Panc1 (cell line): ENCODE results near the gene PAK4. TPM values are rescaled to one million over a fixed set of nuclear protein-coding genes. Genes with fewer than 3 reads are reported as not detected.

Experiments used
- ATAC-seq: fragments of 200-7000 bp; cut with Tn5 transposase; 2 replicates; pipeline ENCODE4 v1.9.1; 2020; ENCODE audit warnings: mild to moderate bottlenecking, moderate library complexity
- BruUV-seq: library from RNA; stranded (reverse); fragments of 400-500 nt; replicated peaks from 2 replicates; lab custom pipeline; 2021; lab: Mats Ljungman, UMichigan
- CTCF ChIA-PET: fragments of 300-600 bp; sonication (Branson Sonifier 250); formaldehyde crosslinking; loops from one replicate; lab custom pipeline; 2022; ENCODE audit warnings: antibody characterized with exemption; lab: Charles Lee
- POLR2A ChIA-PET: fragments of 300-600 bp; sonication (Branson Sonifier 250); formaldehyde crosslinking; loops from one replicate; lab custom pipeline; 2022; ENCODE audit warnings: antibody characterized with exemption; lab: Charles Lee
- DNase-seq: peaks from one replicate; pipeline ENCODE4 v3.0.0-alpha.2; 2010; ENCODE audit warnings: low read depth, low spot score
- H3K27ac ChIP-seq: 2 replicates; pipeline ENCODE4 v1.5.1; 2011; ENCODE audit warnings: mild to moderate bottlenecking, low read length, inconsistent platforms
- H3K27me3 ChIP-seq: fragments of 200-500 bp; sonication (Bioruptor generic); 2 replicates; pipeline ENCODE4 v1.6.0; 2014; ENCODE audit warnings: low read length, inconsistent platforms; ENCODE audit not compliant: control insufficient read depth, insufficient read depth
- H3K36me3 ChIP-seq: fragments of 200-500 bp; sonication (Bioruptor generic); 2 replicates; pipeline ENCODE4 v1.5.1; 2014; ENCODE audit warnings: inconsistent platforms, mild to moderate bottlenecking, low read length, moderate library complexity; ENCODE audit not compliant: control insufficient read depth, insufficient read depth
- H3K4me1 ChIP-seq: 2 replicates; pipeline ENCODE4 v1.5.1; 2011; ENCODE audit warnings: inconsistent platforms, mild to moderate bottlenecking, low read length, moderate library complexity; ENCODE audit not compliant: control insufficient read depth, insufficient read depth
- H3K4me3 ChIP-seq, 2 experiments: 2 replicates each; pipeline ENCODE4 v1.5.1; 2011 to 2012; ENCODE audit warnings: low read depth in 2 of 2, low read length in 2 of 2, mild to moderate bottlenecking in 2 of 2, inconsistent platforms in 1 of 2, moderate library complexity in 1 of 2
- H3K9me3 ChIP-seq: fragments of 200-500 bp; sonication (Bioruptor generic); 2 replicates; pipeline ENCODE4 v1.5.1; 2014; ENCODE audit warnings: low read depth, mild to moderate bottlenecking, inconsistent platforms, low read length, moderate library complexity; ENCODE audit not compliant: control insufficient read depth, insufficient read depth
- CTCF ChIP-seq: fragments of 450-650 bp; IDR thresholded peaks from 2 replicates; pipeline ENCODE4 v1.5.1; 2017; ENCODE audit warnings: mild to moderate bottlenecking
- POLR2AphosphoS5 ChIP-seq: IDR thresholded peaks from 2 replicates; pipeline ENCODE4 v1.6.1; 2012; ENCODE audit warnings: mild to moderate bottlenecking, low read depth, low read length, moderate library complexity
- REST ChIP-seq, 2 experiments: IDR thresholded peaks; 2 replicates each; pipeline ENCODE4 v1.6.1; 2011 to 2012; ENCODE audit warnings: low read depth in 2 of 2, control low read depth in 1 of 2, low read length in 1 of 2, mild to moderate bottlenecking in 1 of 2, moderate library complexity in 1 of 2; ENCODE audit not compliant: insufficient read depth in 1 of 2
- SIN3A ChIP-seq: IDR thresholded peaks from 2 replicates; pipeline ENCODE4 v1.6.1; 2012; ENCODE audit warnings: low read depth, mild to moderate bottlenecking, low read length, moderate library complexity, borderline replicate concordance; ENCODE audit not compliant: insufficient read depth
- TCF7L2 ChIP-seq: IDR thresholded peaks from 2 replicates; pipeline ENCODE4 v1.6.1; 2011; ENCODE audit warnings: mild to moderate bottlenecking, low read depth, low read length, inconsistent platforms
- in situ Hi-C: cut with HindIII; loops from 2 replicates; pipeline ENCODE4 v1.10.0; 2016; ENCODE audit warnings: low sequenced_read_pairs, low pct_unique_long_range_greater_than_20kb
- intact Hi-C: fragments of 100-400 bp; cut with micrococcal nuclease; formaldehyde crosslinking; loops from one replicate; pipeline ENCODE4 v1.10.0; 2022; ENCODE audit not compliant: unreplicated experiment
- total RNA-seq: library from RNA; stranded (reverse); gene quantifications from one replicate; pipeline ENCODE4 v1.2.1, GENCODE V29; 2021; ENCODE audit not compliant: unreplicated experiment

PAK4 gene
- total RNA-seq, 1 experiment from 2014 or later, result 311 TPM

DNA sequence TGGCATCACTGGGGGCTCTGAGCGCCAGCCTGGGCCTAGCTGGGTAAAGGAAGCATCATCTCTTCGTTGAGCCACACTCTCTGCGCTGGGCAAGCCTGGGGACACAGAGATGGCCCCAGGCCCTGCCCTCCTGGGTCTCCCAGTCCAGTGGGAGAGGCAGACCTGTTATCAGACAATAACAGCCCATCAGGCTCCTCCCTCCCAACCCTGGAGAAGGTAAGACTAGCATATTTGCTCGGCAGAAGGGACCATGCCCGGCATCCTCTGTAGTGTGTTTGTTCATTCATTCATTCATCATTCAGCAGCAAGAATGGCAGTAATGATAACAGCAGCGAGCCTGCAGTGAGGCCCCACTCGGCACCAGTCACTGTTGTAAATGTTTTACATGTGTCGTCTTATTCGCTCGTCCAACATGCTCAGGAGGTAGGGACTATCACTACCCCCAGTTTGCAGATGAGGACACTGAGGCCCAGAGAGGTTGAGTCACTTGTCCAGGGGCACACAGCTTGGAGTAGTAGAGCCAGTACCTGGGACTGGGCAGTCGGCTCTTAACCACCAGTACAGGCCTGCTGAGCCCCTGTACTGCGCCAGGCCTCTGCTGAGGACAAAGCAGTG, 33.2 kb downstream of the PAK4 start:
- POLR2A ChIA-PET, result no interaction called here
- BruUV-seq, result no TSS peak

GRCh38 chr19:39160523-39160861, 34.9 kb downstream of the PAK4 start:
- intact Hi-C loops (no loop called here), in situ Hi-C loops (no loop called here)
- no peaks in the 10 kb centered on the region for H3K36me3 ChIP-seq
- H3K9me3 ChIP-seq, result no peaks in the 10 kb centered on the region
- no peak for DNase-seq
- no TSS peak for BruUV-seq
- POLR2A ChIA-PET, result no interaction called here
- peak; percentile 43 for ATAC-seq
- H3K4me3 ChIP-seq, result no peak overlapping the region
- peaks cover 48% of the 10 kb centered on the region for H3K4me1 ChIP-seq
- no peak for TF ChIP-seq POLR2AphosphoS5
- TF ChIP-seq TCF7L2, result no peak
- no peak for TF ChIP-seq REST (IDR thresholded peaks at IDR 0.05; ENCODE audit: insufficient read depth in 1 of 2, low read depth in 2 of 2, low read length in 1 of 2)
- H3K27ac ChIP-seq, result no peak overlapping the region
- no peaks in the 10 kb centered on the region for H3K27me3 ChIP-seq
- CTCF ChIA-PET, result no interaction called here

More for the DNA sequence above, 33.2 kb downstream of the PAK4 start:
- Histone ChIP-seq H3K36me3 (no peaks in the 10 kb centered on the region), H3K4me3 (no peak overlapping the region), H3K9me3 (no peaks in the 10 kb centered on the region), H3K27ac (no peak overlapping the region), H3K27me3 (no peaks in the 10 kb centered on the region), H3K4me1 (peaks cover 62% of the 10 kb centered on the region)
- in situ Hi-C loops (no loop called here), intact Hi-C loops (no loop called here)
- DNase-seq, result no peak
- CTCF ChIA-PET, result interaction anchor here (0.7 kb wide), 1 partner anchor 47 kb away, joined by 3 read pairs; no protein-coding TSS in a partner anchor
- ATAC-seq, result no peak
- no peak for TF ChIP-seq POLR2AphosphoS5
- TF ChIP-seq TCF7L2, result no peak
- TF ChIP-seq REST (IDR thresholded peaks at IDR 0.05; ENCODE audit: insufficient read depth in 1 of 2, low read depth in 2 of 2, low read length in 1 of 2), result no peak
- no peak for TF ChIP-seq SIN3A
- TF ChIP-seq CTCF, result no peak
